Activated naive CD8-positive, alpha-beta T cell treated with anti-CD3 and anti-CD28 coated beads, Interleukin-2, amount 10 ng/mL, durations not matched to agents 7 days and 5 days (primary cell): ENCODE results near the gene ATP11A. TPM values are rescaled to one million over a fixed set of nuclear protein-coding genes. Genes with fewer than 3 reads are reported as not detected.

ENCODE experiments used
- ATAC-seq: fragments of 150-1000 bp; cut with Tn5 transposase; one replicate; pipeline ENCODE4 v1.10.0; 2021; ENCODE audit warnings: low read depth, moderate library complexity
- POLR2A ChIA-PET: fragments of 350-600 bp; sonication (Branson Sonifier 250); formaldehyde crosslinking; loops from one replicate; lab custom pipeline; 2021; ENCODE audit warnings: antibody characterized with exemption; lab: Charles Lee
- DNase-seq: peaks from one replicate; pipeline ENCODE4 v3.0.0; 2021
- H3K27ac Mint-ChIP-seq: one replicate; pipeline ENCODE4 v1.8.0; 2022; ENCODE audit warnings: mild to moderate bottlenecking, mixed read lengths
- H3K27me3 Mint-ChIP-seq: one replicate; pipeline ENCODE4 v1.8.0; 2022; ENCODE audit warnings: mild to moderate bottlenecking, moderate library complexity, mixed read lengths
- H3K36me3 Mint-ChIP-seq: one replicate; pipeline ENCODE4 v1.8.0; 2021; ENCODE audit warnings: mild to moderate bottlenecking, mixed read lengths
- H3K4me1 Mint-ChIP-seq: one replicate; pipeline ENCODE4 v1.8.0; 2021; ENCODE audit warnings: mixed read lengths
- H3K4me3 Mint-ChIP-seq: one replicate; pipeline ENCODE4 v1.8.0; 2022; ENCODE audit warnings: mild to moderate bottlenecking, moderate library complexity, mixed read lengths
- H3K9me3 Mint-ChIP-seq: one replicate; pipeline ENCODE4 v1.8.0; 2021; ENCODE audit warnings: mixed read lengths
- total RNA-seq, 2 experiments: library from RNA; stranded (reverse); gene quantifications; one replicate each; pipeline ENCODE4 v1.2.3, GENCODE V29; 2021

Gene ATP11A
- total RNA-seq, 2 experiments from 2014 or later: 36.5 to 38.2 TPM

- H3K27ac Mint-ChIP-seq: no peak overlapping the region
- H3K9me3 Mint-ChIP-seq: no peaks in the 10 kb centered on the region
- peaks cover 30% of the 10 kb centered on the region for H3K27me3 Mint-ChIP-seq
- H3K4me1 Mint-ChIP-seq: no peaks in the 10 kb centered on the region
- POLR2A ChIA-PET: no interaction called here
- H3K4me3 Mint-ChIP-seq: no peak overlapping the region
- no peak for ATAC-seq
- no peaks in the 10 kb centered on the region for H3K36me3 Mint-ChIP-seq
- no peak for DNase-seq
Measured at GRCh38 chr13:112895521-112896465, 206.0 kb downstream of the ATP11A start.

- peaks cover 30% of the 10 kb centered on the region for H3K27me3 Mint-ChIP-seq
- H3K4me1 Mint-ChIP-seq: no peaks in the 10 kb centered on the region
- POLR2A ChIA-PET: no interaction called here
- H3K4me3 Mint-ChIP-seq: no peak overlapping the region
- DNase-seq (no peak), ATAC-seq (no peak)
- H3K9me3 Mint-ChIP-seq: no peaks in the 10 kb centered on the region
- H3K36me3 Mint-ChIP-seq: no peaks in the 10 kb centered on the region
- no peak overlapping the region for H3K27ac Mint-ChIP-seq
Measured at GRCh38 chr13:112896736-112897602, 207.1 kb downstream of the ATP11A start.

- no peaks in the 10 kb centered on the region for H3K4me1 Mint-ChIP-seq
- H3K27me3 Mint-ChIP-seq: peaks cover 25% of the 10 kb centered on the region
- no peaks in the 10 kb centered on the region for H3K36me3 Mint-ChIP-seq
- POLR2A ChIA-PET: no interaction called here
- no peak overlapping the region for H3K27ac Mint-ChIP-seq
- no peak for ATAC-seq
- DNase-seq: no peak
- H3K4me3 Mint-ChIP-seq: no peak overlapping the region
- no peaks in the 10 kb centered on the region for H3K9me3 Mint-ChIP-seq
Measured at GRCh38 chr13:112897603-112897955, 207.7 kb downstream of the ATP11A start.

- no peak overlapping the region for H3K27ac Mint-ChIP-seq
- no peak for ATAC-seq
- POLR2A ChIA-PET: no interaction called here
- H3K27me3 Mint-ChIP-seq: peaks cover 20% of the 10 kb centered on the region
- no peaks in the 10 kb centered on the region for H3K36me3 Mint-ChIP-seq
- DNase-seq: peak; percentile 26
- no peaks in the 10 kb centered on the region for H3K4me1 Mint-ChIP-seq
- no peaks in the 10 kb centered on the region for H3K9me3 Mint-ChIP-seq
- H3K4me3 Mint-ChIP-seq: no peak overlapping the region
Measured at GRCh38 chr13:112897956-112898620, 208.2 kb downstream of the ATP11A start.

- no peaks in the 10 kb centered on the region for H3K9me3 Mint-ChIP-seq
Measured at GRCh38 chr13:112898621-112899280, 208.9 kb downstream of the ATP11A start.

GRCh38 chr13:112899281-112900225, 209.7 kb downstream of the ATP11A start:
- Mint-ChIP-seq H3K4me3 (no peak overlapping the region), H3K27ac (no peak overlapping the region), H3K36me3 (no peaks in the 10 kb centered on the region), H3K4me1 (no peaks in the 10 kb centered on the region), H3K27me3 (peaks cover 13% of the 10 kb centered on the region), H3K9me3 (no peaks in the 10 kb centered on the region)
- ATAC-seq (no peak), DNase-seq (no peak)
- POLR2A ChIA-PET: no interaction called here

More at GRCh38 chr13:112898621-112899280, 208.9 kb downstream of the ATP11A start:
- Mint-ChIP-seq H3K36me3 (no peaks in the 10 kb centered on the region), H3K4me1 (no peaks in the 10 kb centered on the region), H3K27me3 (peaks cover 13% of the 10 kb centered on the region), H3K4me3 (no peak overlapping the region), H3K27ac (no peak overlapping the region)
- POLR2A ChIA-PET: no interaction called here
- DNase-seq: no peak
- ATAC-seq: no peak

- DNase-seq: no peak
- ATAC-seq: no peak
- peaks cover 9% of the 10 kb centered on the region for H3K27me3 Mint-ChIP-seq
- H3K36me3 Mint-ChIP-seq: no peaks in the 10 kb centered on the region
- H3K27ac Mint-ChIP-seq: no peak overlapping the region
- POLR2A ChIA-PET: no interaction called here
- no peak overlapping the region for H3K4me3 Mint-ChIP-seq
- H3K4me1 Mint-ChIP-seq: no peaks in the 10 kb centered on the region
- H3K9me3 Mint-ChIP-seq: peaks cover 2% of the 10 kb centered on the region
Measured at GRCh38 chr13:112900226-112900600, 210.4 kb downstream of the ATP11A start.

GRCh38 chr13:112900691-112901091, 210.9 kb downstream of the ATP11A start:
- DNase-seq (no peak), ATAC-seq (no peak)
- Mint-ChIP-seq H3K9me3 (peaks cover 2% of the 10 kb centered on the region), H3K36me3 (no peaks in the 10 kb centered on the region), H3K27me3 (peaks cover 6% of the 10 kb centered on the region), H3K4me1 (no peaks in the 10 kb centered on the region), H3K4me3 (no peak overlapping the region), H3K27ac (no peak overlapping the region)
- POLR2A ChIA-PET: no interaction called here

- POLR2A ChIA-PET: no interaction called here
- H3K27ac Mint-ChIP-seq: no peak overlapping the region
- no peak for ATAC-seq
- no peaks in the 10 kb centered on the region for H3K4me1 Mint-ChIP-seq
- DNase-seq: no peak
- H3K9me3 Mint-ChIP-seq: peaks cover 2% of the 10 kb centered on the region
- H3K36me3 Mint-ChIP-seq: no peaks in the 10 kb centered on the region
- no peaks in the 10 kb centered on the region for H3K27me3 Mint-ChIP-seq
- H3K4me3 Mint-ChIP-seq: no peak overlapping the region
Measured at GRCh38 chr13:112902101-112902651, 212.3 kb downstream of the ATP11A start.

- DNase-seq (no peak), ATAC-seq (no peak)
- no peaks in the 10 kb centered on the region for H3K27me3 Mint-ChIP-seq
- H3K36me3 Mint-ChIP-seq: no peaks in the 10 kb centered on the region
- no peak overlapping the region for H3K27ac Mint-ChIP-seq
- POLR2A ChIA-PET: no interaction called here
- H3K4me3 Mint-ChIP-seq: no peak overlapping the region
- peaks cover 2% of the 10 kb centered on the region for H3K9me3 Mint-ChIP-seq
- no peaks in the 10 kb centered on the region for H3K4me1 Mint-ChIP-seq
Measured at GRCh38 chr13:112902669-112903068, 212.8 kb downstream of the ATP11A start.

- Mint-ChIP-seq H3K27ac (no peak overlapping the region), H3K4me3 (no peak overlapping the region), H3K27me3 (no peaks in the 10 kb centered on the region), H3K4me1 (no peaks in the 10 kb centered on the region), H3K36me3 (no peaks in the 10 kb centered on the region), H3K9me3 (peaks cover 2% of the 10 kb centered on the region)
- DNase-seq (no peak), ATAC-seq (no peak)
- POLR2A ChIA-PET: no interaction called here
Measured at GRCh38 chr13:112903071-112903577, 213.3 kb downstream of the ATP11A start.
